ENCODE results near the gene LAMTOR2. TPM values are rescaled to one million over a fixed set of nuclear protein-coding genes. Genes with fewer than 3 reads are reported as not detected.

LAMTOR2 gene
- total and polyA plus RNA-seq, 2 of the 8 experiments (the other 6 are each of a cell fraction or from before 2014, with no cell fraction given) = 54.7 to 122 TPM

- Histone ChIP-seq H3K9me3 (ENCODE audit: insufficient read depth in 2 of 2, low read depth in 1 of 2, low read length in 1 of 2) (no peaks in the 10 kb centered on the region), H3K4me3 (ENCODE audit: extremely low read depth in 1 of 4, insufficient read depth in 2 of 4, low read depth in 3 of 4, low read length in 4 of 4) (peak overlapping the region; percentile 92 to 97 (median 94)), H4K20me1 (replicated peaks in 1 of 2; ENCODE audit: control insufficient read depth in 1 of 2, insufficient read depth in 2 of 2, low read length in 2 of 2) (peaks cover 0 to 2% of the 10 kb centered on the region in 2 experiments), H3K79me2 (ENCODE audit: control insufficient read depth in 1 of 2, insufficient read depth in 2 of 2, low read length in 2 of 2) (peaks cover 5 to 15% of the 10 kb centered on the region in 2 experiments), H4K8ac (ENCODE audit: extremely low read depth, insufficient read depth, low read length) (no peak overlapping the region), H3K4ac (replicated peaks; ENCODE audit: insufficient read length, low read depth, low read length) (no peak overlapping the region), H2AK5ac (ENCODE audit: low read depth, low read length) (no peak overlapping the region), H2BK15ac (ENCODE audit: low read length) (no peak overlapping the region), H3K4me1 (replicated peaks in 1 of 4; ENCODE audit: control insufficient read depth in 3 of 4, insufficient read depth in 4 of 4, low read length in 3 of 4) (peaks cover 0 to 3% (median under 1%) of the 10 kb centered on the region in 4 experiments; a peak in 3 of 7 replicates), H2BK12ac (ENCODE audit: low read depth, low read length) (no peak overlapping the region), H2BK120ac (replicated peaks; ENCODE audit: low read depth, low read length) (no peak overlapping the region), H3K79me1 (ENCODE audit: low read depth, low read length) (0 out of 2 replicates have a peak, but pooled peaks cover 5% of the 10 kb centered on the region), H3K27ac (ENCODE audit: low read depth, low read length) (no peak overlapping the region), H3K9ac (replicated peaks in 1 of 4; ENCODE audit: extremely low read depth in 1 of 4, low read depth in 3 of 4, low read length in 3 of 4) (peak overlapping the region in 3 of 4 experiments; percentile 61 to 76 (median 63); a peak in 4 of 7 replicates), H3K23me2 (ENCODE audit: low read depth, low read length) (peaks cover 5% of the 10 kb centered on the region; the same call in 1 of the 2 replicates), H4K5ac (ENCODE audit: insufficient read length, low read depth, low read length) (no peak overlapping the region), H3K23ac (ENCODE audit: insufficient read length) (no peak overlapping the region), H3K18ac (ENCODE audit: extremely low read depth, low read length) (no peak overlapping the region), H3K4me2 (ENCODE audit: insufficient read depth in 1 of 2, low read depth in 2 of 2, low read length in 2 of 2) (peak overlapping the region; percentile 99), H3K36me3 (ENCODE audit: control insufficient read depth in 2 of 4, insufficient read depth in 4 of 4, low read length in 3 of 4) (peaks cover 3 to 27% (median 16%) of the 10 kb centered on the region in 4 experiments; a peak in 6 of 8 replicates), H2AFZ (ENCODE audit: low read length) (no peak overlapping the region), H4K91ac (replicated peaks; ENCODE audit: insufficient read length, low read length) (no peak overlapping the region), H3K56ac (replicated peaks; ENCODE audit: insufficient read length, low read depth, low read length) (no peak overlapping the region), H2BK5ac (ENCODE audit: low read depth, low read length) (no peak overlapping the region), H3K27me3 (replicated peaks in 1 of 4; ENCODE audit: control insufficient read depth in 3 of 4, extremely low read depth in 1 of 4, insufficient read depth in 3 of 4, low read length in 3 of 4) (peaks cover 0 to 4% (median under 1%) of the 10 kb centered on the region in 4 experiments; a peak in 1 of 7 replicates), H2BK20ac (ENCODE audit: low read length) (no peak overlapping the region), H3K14ac (ENCODE audit: insufficient read length) (no peak overlapping the region)
- ChIA-PET CTCF (ENCODE audit: partially characterized antibody) (interaction anchor here (0.9 to 8.9 kb wide), 10 partner anchors 9 to 111 kb away, joined by 3 to 77 read pairs (median 6); partner anchors contain the start of genes ARHGEF2 and UBQLN4), POLR2A (ENCODE audit: partially characterized antibody) (interaction anchor here (1.2 to 2.9 kb wide), 5 partner anchors 11 to 47 kb away, joined by 3 to 10 read pairs (median 8); partner anchors contain the start of genes RAB25 and UBQLN4)
- WGBS, 2 experiments (ENCODE audit: extremely low coverage in 1 of 2, insufficient coverage in 1 of 2, insufficient read length in 1 of 2, insufficient replicate concordance in 2 of 2, low coverage in 1 of 2, low lambda C conversion rate in 2 of 2, missing lambda C conversion rate in 1 of 2) = 81% methylated on average over 8 of the region's 8 CpGs; no CpG with 5 or more reads in 1 of the 2 experiments
- TF ChIP-seq MAX (IDR thresholded peaks at IDR 0.05) (no peak), CHD1 (IDR thresholded peaks at IDR 0.05; ENCODE audit: low read depth, low read length) (no peak), TBP (IDR thresholded peaks at IDR 0.05; ENCODE audit: low read depth, low read length) (no peak), PHF8 (conservative IDR thresholded peaks at IDR 0.05; ENCODE audit: low read depth, low read length) (no peak)
- DNase-seq (ENCODE audit: low read depth in 1 of 2, low spot score in 2 of 2) = no peak
- no peak for FAIRE-seq
Measured at GRCh38 chr1:156019946-156020292, 34.7 kb upstream of the LAMTOR2 start.
